ENCODE measurements around the gene ATAD3B.
"Not testable (repeated sequence)": the region's sequence is repeated elsewhere in the genome, so short reads cannot be mapped to it uniquely, and the experiment has no call there.

Gene ATAD3B

DNA sequence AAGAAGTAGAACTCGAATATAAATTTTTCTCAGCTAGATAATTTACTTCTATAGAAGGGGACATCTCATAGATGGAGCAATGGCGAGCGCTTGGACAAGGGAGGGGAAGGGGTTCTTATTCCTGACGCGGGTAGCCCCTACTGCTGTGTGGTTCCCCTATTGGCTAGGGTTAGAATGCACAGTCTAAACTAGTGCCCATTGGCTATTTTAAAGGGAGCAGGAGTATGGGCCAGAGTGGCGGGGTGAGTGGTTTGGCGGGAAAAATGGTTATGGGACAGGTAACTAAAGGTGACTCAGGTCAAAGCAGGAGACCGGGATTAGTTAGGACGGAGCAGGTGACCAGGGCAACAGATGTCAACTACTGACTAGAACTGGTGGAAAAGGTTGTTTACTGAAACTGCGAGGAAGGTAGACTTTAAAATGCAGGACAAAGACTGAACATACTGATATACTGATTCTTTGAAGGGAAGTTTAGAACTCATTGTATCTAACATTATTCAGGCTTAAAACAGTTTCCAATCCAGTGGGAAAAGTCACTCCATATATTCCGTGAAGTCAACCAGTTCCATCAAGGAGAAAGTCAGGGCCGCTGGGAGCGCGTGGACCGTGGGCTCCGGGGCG is 39.5 kb downstream of the ATAD3B start:
- WGBS (ENCODE audit: extremely low coverage, insufficient coverage, insufficient read length), result no CpG with 5 or more reads among the region's 17 CpGs
- Histone ChIP-seq H3K36me3 (ENCODE audit: control insufficient read depth in 1 of 2, insufficient read depth in 2 of 2, low read length in 2 of 2) (peaks cover 6 to 12% of the 10 kb centered on the region in 2 experiments), H4K8ac (ENCODE audit: low read depth, low read length) (peak overlapping the region; percentile 97), H3K18ac (ENCODE audit: low read length) (peak overlapping the region; percentile 82), H2BK5ac (ENCODE audit: low read depth, low read length, poor library complexity) (peak overlapping the region; percentile 73), H4K91ac (ENCODE audit: low read depth, low read length) (peak overlapping the region; percentile 90), H3K27me3 (ENCODE audit: insufficient read depth, low read length) (no peaks in the 10 kb centered on the region), H3K9me3 (ENCODE audit: insufficient read depth, low read depth, low read length) (no peaks in the 10 kb centered on the region), H3K79me1 (ENCODE audit: low read length) (peaks cover 5% of the 10 kb centered on the region), H2BK12ac (ENCODE audit: low read length) (peak overlapping the region; percentile 48), H3K4ac (ENCODE audit: low read depth, low read length) (peak overlapping the region; percentile 78), H3K27ac (ENCODE audit: low read depth, low read length) (peak overlapping the region; percentile 90), H3K23ac (ENCODE audit: low read length) (no peak overlapping the region), H2AK5ac (ENCODE audit: low read length) (peak overlapping the region; percentile 76), H3K4me3 (ENCODE audit: low read depth, low read length) (peak overlapping the region; percentile 98), H2BK120ac (ENCODE audit: insufficient read depth, low read length, poor library complexity) (peak overlapping the region; percentile 34), H3K14ac (ENCODE audit: low read length) (peak overlapping the region; percentile 96), H3K4me1 (ENCODE audit: control insufficient read depth in 1 of 2, insufficient read depth in 2 of 2, low read length in 2 of 2) (peaks cover 0 to 3% of the 10 kb centered on the region in 2 experiments), H4K12ac (ENCODE audit: low read depth, low read length) (peak overlapping the region; percentile 91), H3K79me2 (ENCODE audit: control insufficient read depth, insufficient read depth, low read length, poor library complexity) (peaks cover 5% of the 10 kb centered on the region), H3K9ac (ENCODE audit: low read length) (peak overlapping the region; percentile 97), H2AFZ (ENCODE audit: insufficient read depth, low read length, poor library complexity) (peak overlapping the region; percentile 77), H3K4me2 (ENCODE audit: low read length) (peak overlapping the region; percentile 86)
- peak in 1 of 2 donors; percentile 56 for DNase-seq

DNA sequence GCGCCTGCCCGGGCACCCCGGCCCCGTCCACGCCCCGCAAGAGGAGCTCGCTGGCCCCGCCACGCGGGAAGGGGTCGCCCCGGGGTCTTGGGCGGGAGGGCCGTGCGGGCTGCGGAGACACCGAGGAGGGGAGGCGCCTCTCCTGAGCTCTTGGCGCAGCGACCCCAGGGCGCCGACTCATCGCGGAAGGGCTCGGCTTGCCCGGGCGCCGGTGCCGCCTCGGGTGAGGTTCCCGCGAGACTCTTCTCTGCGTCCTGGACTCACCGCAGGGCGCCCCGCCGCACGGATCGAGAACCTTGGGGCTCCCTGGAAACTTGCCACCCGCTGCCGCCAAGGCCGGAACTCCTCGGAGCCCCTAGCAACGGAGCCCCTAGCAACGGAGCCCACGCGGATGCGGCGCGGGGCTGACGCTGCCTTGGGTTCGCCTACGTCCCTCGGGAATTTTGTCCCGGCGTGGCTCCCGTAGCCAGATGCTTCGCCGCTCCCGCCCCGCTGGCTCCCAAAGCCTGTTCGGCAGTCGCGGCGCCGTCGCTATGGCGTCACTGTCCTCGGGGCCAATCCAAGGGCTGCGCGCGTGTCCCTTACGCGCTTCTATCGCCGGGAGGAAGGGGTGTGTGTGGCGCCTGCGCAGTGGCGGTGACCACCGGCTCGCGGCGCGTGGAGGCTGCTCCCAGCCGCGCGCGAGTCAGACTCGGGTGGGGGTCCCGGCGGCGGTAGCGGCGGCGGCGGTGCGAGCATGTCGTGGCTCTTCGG is 40.1 kb downstream of the ATAD3B start, which contains the start of gene ATAD3A:
TSS of gene ATAD3A (plus strand) at position 630 of the 753 bp plus-strand sequence. CDS start at position 737, 107 bp downstream.
- peak within 1 kb of the TSS; percentile 76 for H2AK5ac ChIP-seq (ENCODE audit: low read length)

DNA sequence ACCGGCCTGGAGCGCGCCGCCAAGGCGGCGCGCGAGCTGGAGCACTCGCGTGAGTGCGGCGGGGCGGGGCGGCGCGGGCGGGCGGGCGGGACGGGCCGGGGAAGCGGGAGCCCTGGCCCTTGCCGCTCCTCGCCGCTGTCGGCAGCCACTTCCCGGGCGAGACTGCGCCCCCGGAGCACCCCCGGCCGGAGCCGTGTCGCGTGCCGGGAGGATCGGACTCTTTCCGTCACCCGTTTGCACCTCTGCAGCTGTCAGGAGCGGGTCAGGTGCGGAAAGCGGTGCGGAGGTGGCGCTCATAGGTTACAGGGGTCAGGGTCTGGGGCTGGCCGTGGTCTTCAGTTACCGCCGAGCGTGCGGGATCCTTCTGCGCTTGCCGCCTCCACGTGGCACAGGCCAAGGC is 40.9 kb downstream of the ATAD3B start:
- DNase-seq, result peak in 1 of 2 donors; percentile 10
- H2AK5ac ChIP-seq (ENCODE audit: low read length); H2BK5ac ChIP-seq (ENCODE audit: low read depth, low read length, poor library complexity); H4K8ac ChIP-seq (ENCODE audit: low read depth, low read length); H3K9me3 ChIP-seq (ENCODE audit: insufficient read depth, low read depth, low read length); H4K12ac ChIP-seq (ENCODE audit: low read depth, low read length); H3K23ac ChIP-seq (ENCODE audit: low read length); H3K14ac ChIP-seq (ENCODE audit: low read length); H3K79me1 ChIP-seq (ENCODE audit: low read length); H3K27me3 ChIP-seq (ENCODE audit: insufficient read depth, low read length); H3K79me2 ChIP-seq (ENCODE audit: control insufficient read depth, insufficient read depth, low read length, poor library complexity); H2BK120ac ChIP-seq (ENCODE audit: insufficient read depth, low read length, poor library complexity); H3K18ac ChIP-seq (ENCODE audit: low read length); H2AFZ ChIP-seq (ENCODE audit: insufficient read depth, low read length, poor library complexity); H3K4me1 ChIP-seq (ENCODE audit: control insufficient read depth in 1 of 2, insufficient read depth in 2 of 2, low read length in 2 of 2); H4K91ac ChIP-seq (ENCODE audit: low read depth, low read length); H3K4ac ChIP-seq (ENCODE audit: low read depth, low read length); H2BK12ac ChIP-seq (ENCODE audit: low read length); H3K27ac ChIP-seq (ENCODE audit: low read depth, low read length): not testable (repeated sequence)
- Histone ChIP-seq H3K4me2 (ENCODE audit: low read length) (peak overlapping the region; percentile 77), H3K4me3 (ENCODE audit: low read depth, low read length) (peak overlapping the region; percentile 91), H3K36me3 (ENCODE audit: control insufficient read depth in 1 of 2, insufficient read depth in 2 of 2, low read length in 2 of 2) (peaks cover 12 to 18% of the 10 kb centered on the region in 2 experiments), H3K9ac (ENCODE audit: low read length) (peak overlapping the region; percentile 90)
- no CpG with 5 or more reads among the region's 52 CpGs for WGBS (ENCODE audit: extremely low coverage, insufficient coverage, insufficient read length)

More for the DNA sequence above, 40.1 kb downstream of the ATAD3B start, which contains the start of gene ATAD3A:
- Histone ChIP-seq H3K27me3 (ENCODE audit: insufficient read depth, low read length) (no peaks in the 10 kb centered on the region), H3K27ac (ENCODE audit: low read depth, low read length) (peak within 1 kb of the TSS; percentile 90), H3K36me3 (ENCODE audit: control insufficient read depth in 1 of 2, insufficient read depth in 2 of 2, low read length in 2 of 2) (peaks cover 8 to 14% of the 10 kb centered on the region in 2 experiments), H4K12ac (ENCODE audit: low read depth, low read length) (peak within 1 kb of the TSS; percentile 91), H3K79me2 (ENCODE audit: control insufficient read depth, insufficient read depth, low read length, poor library complexity) (peaks cover 5% of the 10 kb centered on the region), H2BK120ac (ENCODE audit: insufficient read depth, low read length, poor library complexity) (peak within 1 kb of the TSS; percentile 34), H4K91ac (ENCODE audit: low read depth, low read length) (peak within 1 kb of the TSS; percentile 90), H3K18ac (ENCODE audit: low read length) (peak within 1 kb of the TSS; percentile 82), H3K23ac (ENCODE audit: low read length) (no peak within 1 kb of the TSS), H3K79me1 (ENCODE audit: low read length) (peaks cover 5% of the 10 kb centered on the region), H3K4me2 (ENCODE audit: low read length) (peak within 1 kb of the TSS; percentile 86), H4K8ac (ENCODE audit: low read depth, low read length) (peak within 1 kb of the TSS; percentile 97), H3K4me3 (ENCODE audit: low read depth, low read length) (peak within 1 kb of the TSS; percentile 98), H3K14ac (ENCODE audit: low read length) (peak within 1 kb of the TSS; percentile 96), H3K4me1 (ENCODE audit: control insufficient read depth in 1 of 2, insufficient read depth in 2 of 2, low read length in 2 of 2) (peaks cover 0 to 3% of the 10 kb centered on the region in 2 experiments), H3K9ac (ENCODE audit: low read length) (peak within 1 kb of the TSS; percentile 97), H3K9me3 (ENCODE audit: insufficient read depth, low read depth, low read length) (no peaks in the 10 kb centered on the region), H2BK5ac (ENCODE audit: low read depth, low read length, poor library complexity) (peak within 1 kb of the TSS; percentile 73), H3K4ac (ENCODE audit: low read depth, low read length) (peak within 1 kb of the TSS; percentile 78), H2AFZ (ENCODE audit: insufficient read depth, low read length, poor library complexity) (peak within 1 kb of the TSS; percentile 77), H2BK12ac (ENCODE audit: low read length) (peak within 1 kb of the TSS; percentile 48)
- WGBS (ENCODE audit: extremely low coverage, insufficient coverage, insufficient read length), result no CpG with 5 or more reads among the region's 99 CpGs
- peak; percentile 98 to 99 for DNase-seq

DNA sequence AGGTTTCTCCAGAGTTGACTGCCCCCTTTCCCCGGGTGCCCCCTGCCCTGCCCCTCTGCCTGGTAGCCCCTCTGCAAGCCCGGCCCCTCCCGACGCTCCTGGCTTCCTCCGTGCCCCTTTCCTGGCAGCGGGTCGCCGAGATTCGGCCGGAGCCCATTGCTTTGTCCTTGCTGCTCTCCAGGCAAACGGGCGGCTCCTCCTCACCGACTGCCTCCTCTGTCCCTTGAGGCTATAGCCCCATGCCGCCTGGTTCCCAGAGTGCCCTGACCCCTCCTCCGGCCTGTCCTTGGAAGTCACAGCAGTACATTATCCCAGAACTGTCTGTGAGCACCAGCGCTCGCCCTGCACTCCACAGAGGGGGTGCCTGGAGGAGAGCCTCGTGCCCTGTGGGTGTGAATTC is 42.1 kb downstream of the ATAD3B start:
- not testable (repeated sequence) for H3K79me2 ChIP-seq (ENCODE audit: control insufficient read depth, insufficient read depth, low read length, poor library complexity)
- no CpG with 5 or more reads among the region's 18 CpGs for WGBS (ENCODE audit: extremely low coverage, insufficient coverage, insufficient read length)

More for the DNA sequence above, 42.1 kb downstream of the ATAD3B start:
- not testable (repeated sequence) for H3K9me3 ChIP-seq (ENCODE audit: insufficient read depth, low read depth, low read length); H3K27ac ChIP-seq (ENCODE audit: low read depth, low read length); H2BK12ac ChIP-seq (ENCODE audit: low read length); H4K91ac ChIP-seq (ENCODE audit: low read depth, low read length); H3K18ac ChIP-seq (ENCODE audit: low read length); H2AFZ ChIP-seq (ENCODE audit: insufficient read depth, low read length, poor library complexity); H2BK5ac ChIP-seq (ENCODE audit: low read depth, low read length, poor library complexity); H3K79me1 ChIP-seq (ENCODE audit: low read length); H3K4me2 ChIP-seq (ENCODE audit: low read length); DNase-seq; H3K14ac ChIP-seq (ENCODE audit: low read length); H3K23ac ChIP-seq (ENCODE audit: low read length); H3K9ac ChIP-seq (ENCODE audit: low read length); H2BK120ac ChIP-seq (ENCODE audit: insufficient read depth, low read length, poor library complexity); H3K4me3 ChIP-seq (ENCODE audit: low read depth, low read length); H2AK5ac ChIP-seq (ENCODE audit: low read length); H3K27me3 ChIP-seq (ENCODE audit: insufficient read depth, low read length); H3K4me1 ChIP-seq (ENCODE audit: control insufficient read depth in 1 of 2, insufficient read depth in 2 of 2, low read length in 2 of 2); H4K8ac ChIP-seq (ENCODE audit: low read depth, low read length); H4K12ac ChIP-seq (ENCODE audit: low read depth, low read length); H3K4ac ChIP-seq (ENCODE audit: low read depth, low read length)
- peaks cover 23 to 29% of the 10 kb centered on the region in 2 experiments for H3K36me3 ChIP-seq (ENCODE audit: control insufficient read depth in 1 of 2, insufficient read depth in 2 of 2, low read length in 2 of 2)

Data from trophoblast cell (in vitro differentiated cells and primary cell).